Endothelial cell (in vitro differentiated cells): ENCODE results near the gene IRAK2. TPM values are rescaled to one million over a fixed set of nuclear protein-coding genes. Genes with fewer than 3 reads are reported as not detected.

Experiments used
- DNase-seq: peaks from one replicate; pipeline ENCODE4 v3.0.0; 2021; ENCODE audit warnings: low spot score
- H3K27ac Mint-ChIP-seq: one replicate; pipeline ENCODE4 v1.8.0; 2021; ENCODE audit warnings: mixed read lengths, inconsistent platforms; ENCODE audit not compliant: unreplicated experiment
- H3K27me3 Mint-ChIP-seq: one replicate; pipeline ENCODE4 v1.8.0; 2021; ENCODE audit warnings: mild to moderate bottlenecking, moderate library complexity, mixed read lengths, inconsistent platforms; ENCODE audit not compliant: unreplicated experiment
- H3K36me3 Mint-ChIP-seq: one replicate; pipeline ENCODE4 v1.8.0; 2021; ENCODE audit warnings: mild to moderate bottlenecking, low read depth, mixed read lengths, inconsistent platforms; ENCODE audit not compliant: unreplicated experiment
- H3K4me1 Mint-ChIP-seq: one replicate; pipeline ENCODE4 v1.8.0; 2021; ENCODE audit warnings: mild to moderate bottlenecking, mixed read lengths, inconsistent platforms; ENCODE audit not compliant: unreplicated experiment
- H3K4me3 Mint-ChIP-seq: one replicate; pipeline ENCODE4 v1.8.0; 2021; ENCODE audit warnings: mild to moderate bottlenecking, mixed read lengths, inconsistent platforms; ENCODE audit not compliant: unreplicated experiment
- H3K9me3 Mint-ChIP-seq: one replicate; pipeline ENCODE4 v1.8.0; 2021; ENCODE audit warnings: mixed read lengths, inconsistent platforms; ENCODE audit not compliant: unreplicated experiment
- total RNA-seq: library from RNA; stranded (reverse); fragmentation: NEBNext Ultra II Directional; extraction: Animal tissue kit (Norgen Biotek cat#: 25700); gene quantifications from one replicate; pipeline ENCODE4 v1.2.1, GENCODE V29; 2021; ENCODE audit not compliant: unreplicated experiment
- TF ChIP-seq, protein P1 (sequence below): fragments of 200-600 bp; sonication (generic); IDR thresholded peaks from one replicate; pipeline ENCODE4 v1.5.0; 2021; ENCODE audit warnings: antibody characterized with exemption; ENCODE audit not compliant: unreplicated experiment

The IRAK2 gene
- total RNA-seq, 1 donor from 2014 or later = 1.1 TPM

DNA sequence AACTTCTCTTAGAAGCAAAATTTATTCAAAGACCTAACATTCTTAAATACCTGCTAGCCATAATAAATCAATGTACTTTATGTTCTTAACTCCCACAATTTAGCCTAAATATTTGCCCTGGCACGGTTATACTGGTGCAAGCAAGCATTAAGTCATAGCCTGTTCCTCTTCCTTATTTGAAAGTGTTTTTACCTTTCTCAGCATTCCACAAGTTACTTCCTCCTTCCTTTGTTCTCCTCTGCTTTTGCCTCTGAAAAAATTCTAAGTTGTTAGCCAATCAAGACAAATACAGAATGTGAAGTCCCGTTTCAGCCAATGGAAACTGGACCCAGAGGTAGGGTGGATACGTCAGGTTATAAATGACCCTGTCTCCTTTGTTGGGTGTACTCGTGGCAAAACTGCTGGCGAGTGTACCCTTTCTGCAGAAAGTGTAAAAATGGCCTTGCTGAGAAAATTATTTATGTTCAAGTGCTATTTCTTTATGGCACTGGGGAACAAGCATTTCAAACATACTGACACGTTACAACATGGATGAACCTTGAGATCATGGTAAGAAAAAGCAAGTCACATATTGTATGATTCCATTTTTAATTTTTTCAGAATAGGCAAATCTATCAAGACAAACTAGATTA, 80.5 kb downstream of the IRAK2 start:
- peaks cover 15% of the 10 kb centered on the region for H3K4me1 Mint-ChIP-seq
- no peak for DNase-seq
- TF ChIP-seq, protein P1, sequence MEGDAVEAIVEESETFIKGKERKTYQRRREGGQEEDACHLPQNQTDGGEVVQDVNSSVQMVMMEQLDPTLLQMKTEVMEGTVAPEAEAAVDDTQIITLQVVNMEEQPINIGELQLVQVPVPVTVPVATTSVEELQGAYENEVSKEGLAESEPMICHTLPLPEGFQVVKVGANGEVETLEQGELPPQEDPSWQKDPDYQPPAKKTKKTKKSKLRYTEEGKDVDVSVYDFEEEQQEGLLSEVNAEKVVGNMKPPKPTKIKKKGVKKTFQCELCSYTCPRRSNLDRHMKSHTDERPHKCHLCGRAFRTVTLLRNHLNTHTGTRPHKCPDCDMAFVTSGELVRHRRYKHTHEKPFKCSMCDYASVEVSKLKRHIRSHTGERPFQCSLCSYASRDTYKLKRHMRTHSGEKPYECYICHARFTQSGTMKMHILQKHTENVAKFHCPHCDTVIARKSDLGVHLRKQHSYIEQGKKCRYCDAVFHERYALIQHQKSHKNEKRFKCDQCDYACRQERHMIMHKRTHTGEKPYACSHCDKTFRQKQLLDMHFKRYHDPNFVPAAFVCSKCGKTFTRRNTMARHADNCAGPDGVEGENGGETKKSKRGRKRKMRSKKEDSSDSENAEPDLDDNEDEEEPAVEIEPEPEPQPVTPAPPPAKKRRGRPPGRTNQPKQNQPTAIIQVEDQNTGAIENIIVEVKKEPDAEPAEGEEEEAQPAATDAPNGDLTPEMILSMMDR = no peak
- no peak overlapping the region for H3K27ac Mint-ChIP-seq
- peaks cover 3% of the 10 kb centered on the region for H3K36me3 Mint-ChIP-seq
- H3K4me3 Mint-ChIP-seq = no peak overlapping the region
- H3K9me3 Mint-ChIP-seq = peaks cover 4% of the 10 kb centered on the region
- H3K27me3 Mint-ChIP-seq = peaks cover 3% of the 10 kb centered on the region

GRCh38 chr3:10247679-10248183, 83.0 kb downstream of the IRAK2 start:
- TF ChIP-seq, protein P1 = no peak
- peaks cover 3% of the 10 kb centered on the region for H3K27me3 Mint-ChIP-seq
- peaks cover 4% of the 10 kb centered on the region for H3K9me3 Mint-ChIP-seq
- no peak for DNase-seq
- H3K4me3 Mint-ChIP-seq = peak overlapping the region; percentile 86
- peaks cover 13% of the 10 kb centered on the region for H3K36me3 Mint-ChIP-seq
- H3K4me1 Mint-ChIP-seq = peaks cover 26% of the 10 kb centered on the region
- peak overlapping the region; percentile 74 for H3K27ac Mint-ChIP-seq

- peak; percentile 87 for DNase-seq
- peaks cover 4% of the 10 kb centered on the region for H3K9me3 Mint-ChIP-seq
- H3K36me3 Mint-ChIP-seq = peaks cover 17% of the 10 kb centered on the region
- peaks cover 3% of the 10 kb centered on the region for H3K27me3 Mint-ChIP-seq
- peak within 1 kb of the TSS; percentile 74 for H3K27ac Mint-ChIP-seq
- TF ChIP-seq, protein P1 = no peak
- H3K4me3 Mint-ChIP-seq = peak within 1 kb of the TSS; percentile 93
- H3K4me1 Mint-ChIP-seq = peaks cover 26% of the 10 kb centered on the region
Measured at GRCh38 chr3:10248184-10248983, 83.7 kb downstream of the IRAK2 start, which contains the start of gene TATDN2. TSS of gene TATDN2 (plus strand) at chr3:10248459. CDS start at chr3:10249201, 742 bp downstream.

DNA sequence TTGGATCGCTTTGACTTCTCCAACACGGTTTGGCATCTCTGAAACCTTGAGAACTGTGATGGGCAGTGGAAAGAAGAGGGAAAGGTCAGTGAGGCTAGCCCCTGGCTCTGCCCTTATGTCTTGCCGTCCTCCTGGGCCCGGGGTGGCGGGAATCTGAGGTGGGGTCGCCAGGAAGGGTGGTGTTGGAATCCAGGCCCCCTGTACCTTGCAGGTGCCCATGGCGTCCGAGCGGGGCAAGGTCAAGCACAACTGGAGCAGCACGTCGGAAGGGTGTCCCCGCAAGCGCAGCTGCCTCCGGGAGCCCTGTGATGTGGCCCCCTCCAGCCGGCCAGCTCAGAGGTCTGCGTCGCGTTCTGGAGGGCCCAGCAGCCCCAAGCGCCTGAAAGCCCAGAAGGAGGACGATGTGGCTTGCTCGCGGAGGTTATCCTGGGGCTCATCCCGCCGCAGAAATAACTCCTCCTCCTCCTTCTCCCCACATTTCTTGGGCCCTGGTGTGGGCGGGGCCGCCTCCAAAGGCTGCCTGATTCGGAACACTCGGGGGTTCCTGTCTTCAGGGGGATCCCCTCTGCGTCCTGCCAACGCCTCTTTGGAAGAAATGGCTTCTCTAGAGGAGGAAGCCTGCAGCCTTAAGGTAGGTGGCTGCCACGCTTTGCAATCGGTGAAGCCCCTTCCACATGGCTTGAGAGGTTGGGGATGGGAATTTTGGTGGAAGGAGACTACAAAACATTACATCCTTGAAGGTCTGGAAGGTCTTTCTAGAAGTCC, 84.4 kb downstream of the IRAK2 start:
- H3K27me3 Mint-ChIP-seq = peaks cover 3% of the 10 kb centered on the region
- peak overlapping the region; percentile 18 for H3K27ac Mint-ChIP-seq
- TF ChIP-seq, protein P1 = no peak
- peak; percentile 16 for DNase-seq
- H3K4me3 Mint-ChIP-seq = peak overlapping the region; percentile 93
- H3K4me1 Mint-ChIP-seq = peaks cover 27% of the 10 kb centered on the region
- peaks cover 4% of the 10 kb centered on the region for H3K9me3 Mint-ChIP-seq
- peaks cover 25% of the 10 kb centered on the region for H3K36me3 Mint-ChIP-seq
